ENCODE measurements around the gene BYSL. TPM values are rescaled to one million over a fixed set of nuclear protein-coding genes. Genes with fewer than 3 reads are reported as not detected.

Gene BYSL
- total and polyA plus RNA-seq, 9 of the 15 experiments (the other 6 are each of a cell fraction or from before 2014, with no cell fraction given), result 22.2 to 92.3 (median 53.4) TPM

DNA sequence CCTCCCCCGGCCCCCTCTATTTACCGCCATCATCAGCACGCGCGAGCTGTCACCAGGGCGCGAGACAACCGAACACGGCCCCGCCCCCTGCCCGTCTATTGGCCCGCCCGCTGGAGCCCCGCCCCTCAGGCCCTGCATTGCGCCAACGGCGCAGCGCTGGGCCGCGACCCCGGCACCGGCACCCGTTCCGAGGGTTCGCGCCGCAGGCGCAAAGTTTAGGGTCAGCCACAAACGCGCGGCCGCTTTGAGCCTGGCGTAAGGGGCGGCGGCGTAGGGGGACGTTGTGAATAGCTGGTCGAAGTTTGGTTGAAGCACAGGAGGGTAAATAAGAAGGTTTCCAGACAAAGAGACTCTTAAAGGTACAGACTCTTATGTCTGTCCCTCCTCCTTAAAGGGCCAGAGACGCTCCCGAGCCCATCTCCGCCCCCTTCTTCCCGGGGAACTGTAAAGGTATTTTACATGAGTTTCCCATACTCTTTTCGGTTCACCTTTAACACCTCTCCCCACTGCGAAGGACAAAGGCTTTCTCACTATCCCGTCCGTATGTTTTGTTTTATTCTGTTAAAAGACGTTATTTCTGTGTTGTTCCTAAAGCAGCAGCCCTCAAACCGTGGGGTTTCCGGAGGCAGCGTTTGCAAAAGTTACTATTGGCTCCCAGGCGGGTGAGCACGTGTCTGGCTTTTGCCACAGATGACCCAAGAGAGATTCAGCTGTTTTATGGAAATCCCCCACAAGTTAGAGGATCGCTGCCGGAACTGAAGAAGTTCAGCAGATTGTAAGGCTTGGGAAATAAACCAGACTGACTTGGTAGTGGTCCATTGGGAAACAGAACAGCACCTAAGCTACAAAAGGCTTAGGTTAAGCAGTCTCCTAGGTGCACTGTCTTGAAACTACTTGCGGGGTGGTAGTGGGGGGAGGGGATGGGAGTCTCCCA, 25.7 kb upstream of the BYSL start, which contains the start of gene USP49 (continued):
- TF ChIP-seq MGA (IDR thresholded peaks at IDR 0.05) (peak; percentile 85), MECOM (CRISPR knock-in tag; IDR thresholded peaks at IDR 0.05) (0 out of 2 replicates have a peak, but pooled peaks have one; percentile 34), TEAD4 (IDR thresholded peaks at IDR 0.05; ENCODE audit: low read length) (0 out of 2 replicates have a peak, but pooled peaks have one; percentile 20), TEAD4 (CRISPR knock-in tag; IDR thresholded peaks at IDR 0.05; ENCODE audit: borderline replicate concordance) (no peak), RAD21 (CRISPR knock-in tag; conservative IDR thresholded peaks at IDR 0.05 in 1 of 2, IDR thresholded peaks at IDR 0.05 in 1 of 2) (no peak)
- TF ChIP-seq, protein P1, sequence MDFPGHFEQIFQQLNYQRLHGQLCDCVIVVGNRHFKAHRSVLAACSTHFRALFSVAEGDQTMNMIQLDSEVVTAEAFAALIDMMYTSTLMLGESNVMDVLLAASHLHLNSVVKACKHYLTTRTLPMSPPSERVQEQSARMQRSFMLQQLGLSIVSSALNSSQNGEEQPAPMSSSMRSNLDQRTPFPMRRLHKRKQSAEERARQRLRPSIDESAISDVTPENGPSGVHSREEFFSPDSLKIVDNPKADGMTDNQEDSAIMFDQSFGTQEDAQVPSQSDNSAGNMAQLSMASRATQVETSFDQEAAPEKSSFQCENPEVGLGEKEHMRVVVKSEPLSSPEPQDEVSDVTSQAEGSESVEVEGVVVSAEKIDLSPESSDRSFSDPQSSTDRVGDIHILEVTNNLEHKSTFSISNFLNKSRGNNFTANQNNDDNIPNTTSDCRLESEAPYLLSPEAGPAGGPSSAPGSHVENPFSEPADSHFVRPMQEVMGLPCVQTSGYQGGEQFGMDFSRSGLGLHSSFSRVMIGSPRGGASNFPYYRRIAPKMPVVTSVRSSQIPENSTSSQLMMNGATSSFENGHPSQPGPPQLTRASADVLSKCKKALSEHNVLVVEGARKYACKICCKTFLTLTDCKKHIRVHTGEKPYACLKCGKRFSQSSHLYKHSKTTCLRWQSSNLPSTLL (IDR thresholded peaks at IDR 0.05), result no peak
- TF ChIP-seq, protein P2, sequence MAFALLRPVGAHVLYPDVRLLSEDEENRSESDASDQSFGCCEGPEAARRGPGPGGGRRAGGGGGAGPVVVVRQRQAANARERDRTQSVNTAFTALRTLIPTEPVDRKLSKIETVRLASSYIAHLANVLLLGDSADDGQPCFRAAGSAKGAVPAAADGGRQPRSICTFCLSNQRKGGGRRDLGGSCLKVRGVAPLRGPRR (CRISPR knock-in tag; IDR thresholded peaks at IDR 0.05), result no peak
- TF ChIP-seq, protein P3, sequence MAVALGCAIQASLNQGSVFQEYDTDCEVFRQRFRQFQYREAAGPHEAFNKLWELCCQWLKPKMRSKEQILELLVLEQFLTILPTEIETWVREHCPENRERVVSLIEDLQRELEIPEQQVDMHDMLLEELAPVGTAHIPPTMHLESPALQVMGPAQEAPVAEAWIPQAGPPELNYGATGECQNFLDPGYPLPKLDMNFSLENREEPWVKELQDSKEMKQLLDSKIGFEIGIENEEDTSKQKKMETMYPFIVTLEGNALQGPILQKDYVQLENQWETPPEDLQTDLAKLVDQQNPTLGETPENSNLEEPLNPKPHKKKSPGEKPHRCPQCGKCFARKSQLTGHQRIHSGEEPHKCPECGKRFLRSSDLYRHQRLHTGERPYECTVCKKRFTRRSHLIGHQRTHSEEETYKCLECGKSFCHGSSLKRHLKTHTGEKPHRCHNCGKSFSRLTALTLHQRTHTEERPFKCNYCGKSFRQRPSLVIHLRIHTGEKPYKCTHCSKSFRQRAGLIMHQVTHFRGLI (CRISPR knock-in tag; IDR thresholded peaks at IDR 0.05), result no peak
- TF ChIP-seq, protein P4, sequence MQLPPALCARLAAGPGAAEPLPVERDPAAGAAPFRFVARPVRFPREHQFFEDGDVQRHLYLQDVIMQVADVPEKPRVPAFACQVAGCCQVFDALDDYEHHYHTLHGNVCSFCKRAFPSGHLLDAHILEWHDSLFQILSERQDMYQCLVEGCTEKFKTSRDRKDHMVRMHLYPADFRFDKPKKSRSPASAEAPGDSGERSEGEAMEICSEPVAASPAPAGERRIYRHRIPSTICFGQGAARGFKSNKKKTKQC (CRISPR knock-in tag; IDR thresholded peaks at IDR 0.05), result no peak; the same call in 1 of the 2 replicates
